ENCODE data around the gene APAF1. TPM values are rescaled to one million over a fixed set of nuclear protein-coding genes. Genes with fewer than 3 reads are reported as not detected.

APAF1 gene
- total RNA-seq, 4 donors from 2014 or later, result 10.5 to 25.4 (median 23.4) TPM

DNA sequence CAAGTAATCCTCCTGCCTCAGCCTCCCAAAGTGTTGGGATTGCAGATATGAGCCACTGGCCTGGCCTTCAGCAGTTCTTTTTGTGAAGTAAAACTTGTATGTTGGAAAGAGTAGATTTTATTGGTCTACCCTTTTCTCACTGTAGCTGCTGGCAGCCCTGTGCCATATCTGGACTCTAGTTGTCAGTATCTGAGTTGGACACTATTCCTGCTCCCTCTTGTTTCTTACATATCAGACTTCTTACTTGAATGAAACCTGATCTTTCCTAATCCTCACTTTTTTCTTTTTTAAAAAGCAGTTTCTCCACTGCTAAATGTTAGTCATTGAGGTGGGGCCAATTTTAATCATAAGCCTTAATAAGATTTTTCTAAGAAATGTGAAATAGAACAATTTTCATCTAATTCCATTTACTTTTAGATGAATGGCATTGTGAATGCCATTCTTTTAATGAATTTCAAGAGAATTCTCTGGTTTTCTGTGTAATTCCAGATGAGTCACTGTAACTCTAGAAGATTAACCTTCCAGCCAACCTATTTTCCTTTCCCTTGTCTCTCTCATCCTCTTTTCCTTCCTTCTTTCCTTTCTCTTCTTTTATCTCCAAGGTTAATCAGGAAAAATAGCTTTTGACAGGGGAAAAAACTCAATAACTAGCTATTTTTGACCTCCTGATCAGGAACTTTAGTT lies 88.7 kb downstream of the APAF1 start:
- intact Hi-C loops (cut with DNase I; ENCODE audit: low total_unique reads) (no loop called here), in situ Hi-C loops (cut with MboI; ENCODE audit: low pct_ligation_motif_present in 1 of 4, low pct_unique_long_range_greater_than_20kb in 1 of 4, low sequenced_read_pairs in 3 of 4) (no loop called here)
- no peak overlapping the region for H3K4me3 ChIP-seq
- peaks cover 0 to 46% (median 3%) of the 10 kb centered on the region in 4 donors for H3K36me3 ChIP-seq
- DNase-seq, result no peak
- peaks cover 0 to 12% (median 2%) of the 10 kb centered on the region in 4 donors for H3K4me1 ChIP-seq
- H3K27me3 ChIP-seq, result no peaks in the 10 kb centered on the region
- H3K27ac ChIP-seq, result no peak overlapping the region
- H3K9me3 ChIP-seq, result no peaks in the 10 kb centered on the region
- TF ChIP-seq, protein P1, sequence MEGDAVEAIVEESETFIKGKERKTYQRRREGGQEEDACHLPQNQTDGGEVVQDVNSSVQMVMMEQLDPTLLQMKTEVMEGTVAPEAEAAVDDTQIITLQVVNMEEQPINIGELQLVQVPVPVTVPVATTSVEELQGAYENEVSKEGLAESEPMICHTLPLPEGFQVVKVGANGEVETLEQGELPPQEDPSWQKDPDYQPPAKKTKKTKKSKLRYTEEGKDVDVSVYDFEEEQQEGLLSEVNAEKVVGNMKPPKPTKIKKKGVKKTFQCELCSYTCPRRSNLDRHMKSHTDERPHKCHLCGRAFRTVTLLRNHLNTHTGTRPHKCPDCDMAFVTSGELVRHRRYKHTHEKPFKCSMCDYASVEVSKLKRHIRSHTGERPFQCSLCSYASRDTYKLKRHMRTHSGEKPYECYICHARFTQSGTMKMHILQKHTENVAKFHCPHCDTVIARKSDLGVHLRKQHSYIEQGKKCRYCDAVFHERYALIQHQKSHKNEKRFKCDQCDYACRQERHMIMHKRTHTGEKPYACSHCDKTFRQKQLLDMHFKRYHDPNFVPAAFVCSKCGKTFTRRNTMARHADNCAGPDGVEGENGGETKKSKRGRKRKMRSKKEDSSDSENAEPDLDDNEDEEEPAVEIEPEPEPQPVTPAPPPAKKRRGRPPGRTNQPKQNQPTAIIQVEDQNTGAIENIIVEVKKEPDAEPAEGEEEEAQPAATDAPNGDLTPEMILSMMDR (IDR thresholded peaks at IDR 0.05), result no peak
- TF ChIP-seq EP300 (IDR thresholded peaks at IDR 0.05; ENCODE audit: low read depth) (no peak), POLR2AphosphoS5 (IDR thresholded peaks at IDR 0.05) (no peak), POLR2A (IDR thresholded peaks at IDR 0.05) (no peak)

DNA sequence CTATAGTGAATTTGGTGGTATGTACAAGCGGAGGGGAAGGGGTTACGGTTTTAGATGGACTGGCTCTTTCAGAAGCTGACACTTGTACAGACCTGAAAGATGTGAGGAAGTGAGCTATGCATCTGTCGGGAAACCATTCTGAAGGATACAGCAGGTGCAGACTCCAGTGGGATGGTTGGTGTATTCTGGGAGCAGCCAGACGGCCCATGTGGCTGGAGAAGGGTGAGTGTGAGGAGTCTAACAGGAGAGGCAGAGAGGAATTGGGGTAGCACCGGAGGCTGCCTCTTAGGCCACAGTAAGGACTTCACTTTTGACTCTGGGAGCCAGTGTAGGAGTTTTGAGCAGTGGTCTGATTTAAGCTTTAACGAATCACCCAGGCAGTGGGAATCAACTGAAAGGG lies 90.7 kb downstream of the APAF1 start:
- Histone ChIP-seq H3K27me3 (no peaks in the 10 kb centered on the region), H3K9me3 (no peaks in the 10 kb centered on the region), H3K4me1 (peaks cover 0 to 12% (median 2%) of the 10 kb centered on the region in 4 donors), H3K4me3 (no peak overlapping the region), H3K27ac (no peak overlapping the region), H3K36me3 (peaks cover 0 to 26% (median 2%) of the 10 kb centered on the region in 4 donors)
- WGBS, 2 donors (ENCODE audit: low coverage in 1 of 2), result 86 to 97% methylated on average over 4 to 6 of the region's 6 CpGs
- no peak for DNase-seq
- in situ Hi-C loops (cut with MboI; ENCODE audit: low pct_ligation_motif_present in 1 of 4, low pct_unique_long_range_greater_than_20kb in 1 of 4, low sequenced_read_pairs in 3 of 4) (no loop called here), intact Hi-C loops (cut with DNase I; ENCODE audit: low total_unique reads) (no loop called here)
- TF ChIP-seq POLR2A (IDR thresholded peaks at IDR 0.05) (no peak), EP300 (IDR thresholded peaks at IDR 0.05; ENCODE audit: low read depth) (no peak), POLR2AphosphoS5 (IDR thresholded peaks at IDR 0.05) (no peak)
- TF ChIP-seq, protein P1 (IDR thresholded peaks at IDR 0.05), result no peak

DNA sequence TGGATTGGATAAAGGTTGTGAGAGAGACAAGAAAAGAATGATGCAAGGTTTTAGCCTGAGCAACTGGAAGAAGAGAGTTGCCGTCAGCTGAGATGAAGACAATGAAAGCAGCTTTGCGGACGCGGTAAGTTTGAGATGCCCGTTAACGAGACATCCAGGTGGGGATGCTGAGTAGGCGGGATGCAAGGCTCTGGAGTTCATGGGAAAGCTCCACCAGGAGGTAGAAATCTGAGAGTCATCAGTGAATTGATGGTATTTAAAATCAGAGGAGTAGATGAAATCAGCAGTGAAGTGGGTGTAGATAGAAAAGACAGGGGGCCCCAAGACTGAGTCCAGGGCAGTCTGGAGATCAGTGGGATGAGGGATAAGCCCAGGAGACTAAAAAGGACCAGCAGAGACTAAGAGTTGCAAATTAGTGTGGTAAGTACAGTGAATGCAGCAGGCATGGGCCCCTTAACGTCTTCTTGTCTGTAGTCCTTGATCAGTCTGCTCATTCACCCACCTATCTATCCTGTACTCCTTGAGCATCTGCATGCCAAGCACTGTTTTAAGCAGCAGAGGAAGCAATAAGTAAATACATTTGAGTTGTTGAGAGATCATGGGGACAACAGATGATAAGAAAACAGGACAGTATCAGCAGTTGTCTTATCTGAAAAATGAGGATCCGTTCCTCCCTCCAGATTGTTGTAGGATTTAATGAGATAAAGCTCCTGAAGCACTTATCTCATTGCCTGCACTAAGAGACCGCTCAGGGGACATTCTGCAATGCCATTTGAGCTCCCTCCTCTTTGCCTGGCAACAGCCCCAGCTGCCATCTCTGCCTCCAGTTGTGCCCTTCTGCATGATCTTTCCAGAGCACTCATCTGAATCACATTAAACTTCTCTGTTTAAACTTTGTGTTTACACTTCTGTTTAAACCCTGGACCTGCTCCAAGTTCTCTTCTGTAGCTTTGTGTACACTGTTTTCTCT lies 91.5 kb downstream of the APAF1 start:
- Histone ChIP-seq H3K36me3 (peaks cover 0 to 22% (median 2%) of the 10 kb centered on the region in 4 donors), H3K27me3 (no peaks in the 10 kb centered on the region), H3K4me3 (no peak overlapping the region), H3K4me1 (peaks cover 0 to 12% (median 2%) of the 10 kb centered on the region in 4 donors), H3K9me3 (no peaks in the 10 kb centered on the region), H3K27ac (no peak overlapping the region)
- DNase-seq, result no peak
- 88 to 89% methylated on average over 9 to 10 of the region's 10 CpGs for WGBS, 2 donors (ENCODE audit: low coverage in 1 of 2)
- TF ChIP-seq POLR2AphosphoS5 (IDR thresholded peaks at IDR 0.05), result no peak
- no peak for TF ChIP-seq POLR2A (IDR thresholded peaks at IDR 0.05)
- TF ChIP-seq, protein P1 (IDR thresholded peaks at IDR 0.05), result no peak
- no peak for TF ChIP-seq EP300 (IDR thresholded peaks at IDR 0.05; ENCODE audit: low read depth)
- in situ Hi-C loops (cut with MboI; ENCODE audit: low pct_ligation_motif_present in 1 of 4, low pct_unique_long_range_greater_than_20kb in 1 of 4, low sequenced_read_pairs in 3 of 4) (no loop called here), intact Hi-C loops (cut with DNase I; ENCODE audit: low total_unique reads) (no loop called here)

DNA sequence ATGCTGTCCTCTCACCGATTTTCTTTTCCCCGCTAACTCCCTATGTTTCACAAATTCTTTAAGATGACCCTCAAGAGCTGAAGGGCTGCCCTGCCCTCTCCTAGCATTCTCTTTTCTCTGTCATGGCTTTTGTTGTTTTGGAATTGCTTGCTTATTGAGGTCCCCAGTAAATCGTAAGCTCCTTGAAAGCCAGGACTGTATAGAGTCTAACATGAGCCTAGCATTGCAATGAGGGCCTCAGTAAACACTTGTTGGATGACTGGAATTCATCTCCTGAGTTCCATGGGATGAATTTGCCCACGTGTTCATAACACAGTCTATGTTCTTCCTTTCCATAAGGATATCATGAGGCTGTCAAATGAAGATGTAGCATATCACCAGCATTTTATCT lies 92.2 kb downstream of the APAF1 start:
- H3K4me3 ChIP-seq, result no peak overlapping the region
- DNase-seq, result no peak
- no peaks in the 10 kb centered on the region for H3K9me3 ChIP-seq
- WGBS, 2 donors (ENCODE audit: low coverage in 1 of 2), result 56 to 57% methylated on average over 4 of the region's 4 CpGs
- no peak overlapping the region for H3K27ac ChIP-seq
- H3K36me3 ChIP-seq, result peaks cover 0 to 22% (median 2%) of the 10 kb centered on the region in 4 donors
- TF ChIP-seq POLR2A (IDR thresholded peaks at IDR 0.05) (no peak), EP300 (IDR thresholded peaks at IDR 0.05; ENCODE audit: low read depth) (no peak), POLR2AphosphoS5 (IDR thresholded peaks at IDR 0.05) (no peak)
- TF ChIP-seq, protein P1 (IDR thresholded peaks at IDR 0.05), result no peak
- peaks cover 0 to 12% (median 2%) of the 10 kb centered on the region in 4 donors for H3K4me1 ChIP-seq
- no peaks in the 10 kb centered on the region for H3K27me3 ChIP-seq
- intact Hi-C loops (cut with DNase I; ENCODE audit: low total_unique reads), result no loop called here
- in situ Hi-C loops (cut with MboI; ENCODE audit: low pct_ligation_motif_present in 1 of 4, low pct_unique_long_range_greater_than_20kb in 1 of 4, low sequenced_read_pairs in 3 of 4), result no loop called here
